Subcutaneous adipose tissue (tissue), 4 donors: ENCODE results near the gene ZMIZ1. TPM values are rescaled to one million over a fixed set of nuclear protein-coding genes. Genes with fewer than 3 reads are reported as not detected.

Experiments used
- total RNA-seq, 4 donors: library from RNA; depleted of rRNA; stranded (reverse); fragments of >200 nt; gene quantifications; one replicate each; pipeline ENCODE4 v1.1.0, GENCODE V29; 2016
- TF ChIP-seq, protein P1 (sequence below): fragments of 450-650 bp; IDR thresholded peaks from one replicate; pipeline ENCODE4 v1.5.1; 2016; ENCODE audit warnings: low read depth, mild to moderate bottlenecking, control low read depth, antibody characterized with exemption, moderate library complexity

Gene ZMIZ1
- total RNA-seq, 4 donors from 2014 or later, result 38.1 to 70.6 (median 51.4) TPM

DNA sequence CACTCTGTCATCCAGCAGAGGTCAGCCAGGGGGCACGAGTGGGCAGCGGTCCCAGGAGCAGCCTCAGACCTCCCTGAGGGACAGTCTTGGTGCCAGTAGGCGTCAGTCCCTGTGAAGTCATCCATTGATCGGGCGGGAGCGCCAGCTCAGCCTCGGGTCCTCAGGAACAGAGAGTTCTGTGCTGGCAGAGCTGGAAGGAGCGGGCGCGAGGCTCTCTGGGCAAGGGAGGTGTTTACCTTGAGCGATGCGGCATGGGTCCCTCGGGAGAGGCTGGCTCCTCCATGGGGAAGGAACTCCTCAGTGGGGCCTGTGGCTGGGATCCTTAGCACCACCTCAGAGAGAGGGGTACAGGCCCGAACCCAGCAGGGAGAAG, 177.4 kb downstream of the ZMIZ1 start:
- TF ChIP-seq, protein P1, sequence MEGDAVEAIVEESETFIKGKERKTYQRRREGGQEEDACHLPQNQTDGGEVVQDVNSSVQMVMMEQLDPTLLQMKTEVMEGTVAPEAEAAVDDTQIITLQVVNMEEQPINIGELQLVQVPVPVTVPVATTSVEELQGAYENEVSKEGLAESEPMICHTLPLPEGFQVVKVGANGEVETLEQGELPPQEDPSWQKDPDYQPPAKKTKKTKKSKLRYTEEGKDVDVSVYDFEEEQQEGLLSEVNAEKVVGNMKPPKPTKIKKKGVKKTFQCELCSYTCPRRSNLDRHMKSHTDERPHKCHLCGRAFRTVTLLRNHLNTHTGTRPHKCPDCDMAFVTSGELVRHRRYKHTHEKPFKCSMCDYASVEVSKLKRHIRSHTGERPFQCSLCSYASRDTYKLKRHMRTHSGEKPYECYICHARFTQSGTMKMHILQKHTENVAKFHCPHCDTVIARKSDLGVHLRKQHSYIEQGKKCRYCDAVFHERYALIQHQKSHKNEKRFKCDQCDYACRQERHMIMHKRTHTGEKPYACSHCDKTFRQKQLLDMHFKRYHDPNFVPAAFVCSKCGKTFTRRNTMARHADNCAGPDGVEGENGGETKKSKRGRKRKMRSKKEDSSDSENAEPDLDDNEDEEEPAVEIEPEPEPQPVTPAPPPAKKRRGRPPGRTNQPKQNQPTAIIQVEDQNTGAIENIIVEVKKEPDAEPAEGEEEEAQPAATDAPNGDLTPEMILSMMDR, result no peak

DNA sequence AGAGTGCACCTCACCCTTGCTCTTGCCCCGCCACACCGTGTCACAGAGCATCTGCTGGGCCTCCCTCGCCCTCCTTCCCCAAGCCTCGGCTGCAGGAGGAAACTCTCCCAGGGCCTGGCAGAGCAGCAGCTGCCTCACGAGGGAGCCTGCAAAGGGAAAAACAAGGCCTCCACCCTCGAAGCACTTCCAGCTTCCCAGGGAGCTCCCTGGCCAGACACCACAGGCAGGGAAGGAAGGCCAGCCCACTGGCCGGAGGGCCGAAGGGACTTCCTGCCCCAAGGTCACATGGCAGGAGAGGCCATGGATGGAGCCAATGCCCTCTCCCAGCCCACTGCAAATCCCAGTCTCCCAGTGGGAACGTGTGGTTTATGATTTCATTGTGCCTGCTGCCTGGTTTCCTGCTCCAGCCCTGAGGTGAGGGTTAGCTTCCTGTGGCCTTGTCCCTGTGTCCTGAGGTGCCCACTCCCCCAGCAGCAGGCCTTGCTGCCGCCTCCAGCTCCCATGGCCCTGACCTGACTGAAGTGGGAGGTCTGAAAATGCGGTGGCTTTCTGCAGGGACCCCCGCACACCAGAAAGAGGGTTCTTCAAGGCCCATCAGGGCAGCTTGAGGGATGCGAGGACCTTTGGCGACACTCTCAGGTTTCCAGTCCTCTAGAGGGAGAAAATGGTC, 178.0 kb downstream of the ZMIZ1 start:
- TF ChIP-seq, protein P1, result no peak

DNA sequence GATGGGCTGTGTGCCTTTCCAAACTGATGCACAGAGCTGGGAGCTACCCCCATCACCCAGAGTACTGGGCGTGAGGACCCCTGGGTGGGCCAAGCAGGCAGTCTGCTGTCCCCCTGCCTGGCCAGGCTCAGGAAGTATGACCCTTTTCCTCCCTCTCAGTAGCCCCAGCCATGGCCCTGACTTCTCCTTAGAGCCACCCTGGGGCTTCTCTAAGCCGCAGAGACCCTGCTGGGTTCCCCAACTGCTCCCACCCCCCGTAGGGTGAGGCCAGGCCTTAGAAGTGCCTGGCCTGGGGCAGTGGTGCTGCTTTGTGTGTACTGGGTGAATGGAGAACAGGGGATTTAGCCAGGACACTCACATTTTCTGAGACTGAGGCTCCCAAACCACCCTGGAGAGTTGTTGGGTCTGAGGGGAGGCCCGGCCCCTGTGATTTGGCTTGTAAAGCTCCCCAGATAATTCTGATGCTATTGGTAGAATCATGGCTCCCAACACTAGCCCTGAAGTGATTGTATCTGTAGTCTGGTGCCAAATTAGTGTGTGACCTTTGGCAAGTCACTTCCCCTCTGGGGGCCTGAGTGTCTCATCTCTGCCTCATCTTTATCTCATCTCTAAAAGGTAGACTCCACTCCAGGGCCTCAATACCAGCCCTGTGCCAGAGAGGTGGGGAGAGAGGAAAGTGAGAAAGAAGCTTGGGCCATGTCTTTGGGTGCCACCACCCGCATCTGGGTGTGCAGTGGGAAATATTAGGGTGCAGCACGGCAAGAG, 178.8 kb downstream of the ZMIZ1 start:
- TF ChIP-seq, protein P1, result no peak

DNA sequence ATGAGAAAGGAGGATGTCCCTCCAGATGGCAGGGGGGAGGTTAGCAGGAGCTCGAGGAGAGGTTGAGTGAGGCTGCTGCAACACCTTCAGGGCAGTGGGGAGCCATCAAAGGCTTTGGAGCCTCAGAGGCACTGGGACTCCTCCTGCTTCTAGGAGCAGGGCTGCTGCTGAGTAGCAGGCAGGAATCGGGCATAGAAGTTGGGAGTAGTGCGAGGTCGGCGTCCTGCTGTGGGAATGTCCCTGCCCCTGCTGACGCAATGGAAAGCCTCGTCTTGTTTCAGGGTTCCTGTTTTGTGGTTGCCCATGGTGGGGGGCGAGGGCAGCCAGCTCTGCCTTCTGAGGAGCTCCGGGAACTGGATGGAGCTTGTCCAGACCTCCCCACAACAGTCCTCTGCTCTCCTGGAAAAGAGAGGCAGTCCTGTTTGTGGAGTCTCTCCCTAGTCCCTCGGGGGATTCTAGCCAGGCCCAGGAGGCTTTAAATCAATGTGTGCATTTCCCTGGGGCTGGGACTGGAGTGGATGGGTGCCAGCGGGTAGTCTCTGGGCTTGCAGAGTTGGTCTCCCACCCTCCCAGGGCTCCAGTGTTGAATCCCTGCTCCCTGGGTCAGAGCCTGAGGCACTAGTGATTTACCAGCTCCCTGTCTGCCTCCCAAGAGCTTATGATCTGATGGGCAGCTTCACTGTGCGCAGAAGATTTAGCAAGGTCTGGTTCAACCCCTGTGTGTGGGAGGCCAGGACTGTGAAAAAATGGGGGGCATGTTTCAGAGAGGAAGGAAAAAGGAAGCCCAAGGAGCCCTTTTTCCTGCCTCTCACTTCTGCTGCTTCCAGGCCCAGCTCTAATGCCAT, 179.8 kb downstream of the ZMIZ1 start:
- TF ChIP-seq, protein P1, result no peak

DNA sequence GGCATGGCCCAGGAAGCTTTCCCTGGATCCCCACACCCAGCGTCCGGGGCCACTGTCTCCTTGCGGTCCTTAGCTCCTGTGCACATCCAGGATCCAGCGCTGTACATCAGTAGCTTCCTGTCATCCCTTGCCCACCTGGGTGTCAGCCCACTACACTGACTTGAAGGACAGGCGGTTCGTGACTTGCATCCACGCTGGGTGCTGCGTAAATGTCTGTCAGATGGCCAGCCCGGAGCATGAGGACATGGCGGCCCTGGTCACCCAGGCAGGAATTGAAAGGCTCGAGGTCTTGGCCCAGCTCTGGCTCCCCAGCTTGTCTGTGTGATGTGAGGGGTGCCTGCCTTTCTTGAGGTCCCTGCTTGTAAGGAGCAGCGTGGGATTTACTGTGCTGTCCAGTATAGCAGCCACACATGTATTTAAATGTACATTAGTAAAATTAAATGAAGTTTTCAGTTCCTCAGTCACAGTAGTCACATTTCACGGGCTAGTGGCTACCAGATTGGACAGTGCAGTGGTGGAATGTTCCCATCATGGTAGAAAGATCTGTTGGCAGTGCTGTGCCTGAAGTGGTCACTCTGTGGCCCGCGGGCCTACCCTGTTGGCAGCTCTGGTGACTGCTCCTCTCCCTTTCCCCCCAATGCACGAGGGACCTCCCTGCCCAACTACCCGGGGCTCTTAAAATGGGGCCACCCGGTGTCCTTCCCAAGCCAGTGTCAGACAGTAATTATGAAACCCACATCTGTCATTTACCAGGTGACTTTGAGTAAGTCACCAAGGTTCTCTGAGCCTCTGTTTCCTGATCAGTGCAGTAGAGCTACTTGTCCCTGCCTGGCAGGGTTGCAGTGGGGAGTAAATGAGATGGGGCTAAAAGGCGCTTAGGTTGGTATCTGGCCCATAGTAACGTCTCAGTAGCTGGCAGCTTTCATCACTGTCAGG, 180.7 kb downstream of the ZMIZ1 start:
- TF ChIP-seq, protein P1, result no peak

DNA sequence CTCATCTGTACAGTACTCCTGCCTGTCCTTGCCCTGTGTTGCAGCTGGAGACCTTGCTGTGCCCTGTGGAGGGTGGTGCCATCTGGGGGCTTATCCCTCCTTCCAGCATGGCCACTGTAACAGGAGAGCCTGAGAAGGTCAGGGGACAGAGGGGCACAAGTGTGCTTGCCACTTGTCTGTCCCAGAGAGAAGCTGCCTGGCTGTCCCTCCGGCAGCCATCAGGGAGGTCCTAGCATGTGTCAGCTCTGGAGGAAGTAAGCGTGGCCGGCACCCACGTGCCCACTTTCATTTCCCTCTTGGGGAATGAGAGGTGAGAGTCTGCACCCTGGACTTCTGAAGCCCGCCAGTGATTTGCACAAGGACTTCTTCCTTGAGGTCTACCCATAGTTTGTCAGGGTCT, 181.5 kb downstream of the ZMIZ1 start:
- TF ChIP-seq, protein P1, result no peak
